ENCODE results near the gene GNG7.
A peak's percentile ranks its signal among the peaks of the same experiment; 100 is the strongest.
"Not testable (repeated sequence)": the region's sequence is repeated elsewhere in the genome, so short reads cannot be mapped to it uniquely, and the experiment has no call there.

The GNG7 gene

DNA sequence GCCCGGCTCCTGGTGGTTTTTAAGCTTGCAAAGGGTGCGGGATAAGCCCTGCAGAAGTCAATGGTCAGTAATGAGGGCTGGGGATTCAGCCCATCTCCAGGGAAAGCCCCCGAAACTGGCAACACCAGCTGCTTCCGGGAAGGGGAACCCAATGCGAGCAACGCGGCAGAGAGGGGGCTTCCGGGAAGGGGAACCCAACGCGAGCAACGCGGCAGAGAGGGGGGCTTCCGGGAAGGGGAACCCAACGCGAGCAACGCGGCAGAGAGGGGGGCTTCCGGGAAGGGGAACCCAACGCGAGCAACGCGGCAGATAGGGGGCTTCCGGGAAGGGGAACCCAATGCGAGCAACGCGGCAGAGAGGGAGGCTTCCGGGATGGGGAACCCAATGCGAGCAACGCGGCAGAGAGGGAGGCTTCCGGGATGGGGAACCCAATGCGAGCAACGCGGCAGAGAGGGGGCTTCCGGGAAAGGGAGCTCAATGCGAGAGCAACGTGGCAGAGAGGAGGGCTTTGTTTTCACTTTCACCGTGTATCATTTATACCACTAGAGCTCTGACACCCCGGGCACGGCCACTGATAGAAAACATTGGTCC, 80.0 kb downstream of the GNG7 start:
- DNase-seq (ENCODE audit: low read depth in 2 of 2): peak; percentile 31 to 34

DNA sequence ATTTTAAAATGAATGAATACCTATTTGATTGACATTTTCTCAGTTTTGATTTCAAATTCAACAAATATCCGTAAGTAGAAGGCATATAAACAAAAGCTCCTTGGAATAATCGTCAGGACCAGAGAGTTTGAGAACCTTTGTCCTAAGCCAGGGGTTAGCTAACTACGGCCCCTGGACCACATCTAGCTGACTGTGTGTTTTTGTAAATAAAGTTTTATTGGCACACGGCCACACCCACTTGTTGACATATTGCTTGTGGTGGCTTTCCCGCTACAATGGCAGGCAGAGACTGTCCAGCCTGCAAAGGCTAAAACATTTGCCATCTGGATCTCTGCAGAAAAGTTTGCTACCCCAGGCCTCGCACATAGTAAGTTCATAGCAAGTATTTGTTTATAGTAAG, 83.4 kb downstream of the GNG7 start:
- no peak for DNase-seq (ENCODE audit: low read depth in 2 of 2)

- peak; percentile 64 to 72 for DNase-seq (ENCODE audit: low read depth in 2 of 2)
These were observed 83.9 kb downstream of the GNG7 start for GRCh38 chr19:2618611-2619010.

DNA sequence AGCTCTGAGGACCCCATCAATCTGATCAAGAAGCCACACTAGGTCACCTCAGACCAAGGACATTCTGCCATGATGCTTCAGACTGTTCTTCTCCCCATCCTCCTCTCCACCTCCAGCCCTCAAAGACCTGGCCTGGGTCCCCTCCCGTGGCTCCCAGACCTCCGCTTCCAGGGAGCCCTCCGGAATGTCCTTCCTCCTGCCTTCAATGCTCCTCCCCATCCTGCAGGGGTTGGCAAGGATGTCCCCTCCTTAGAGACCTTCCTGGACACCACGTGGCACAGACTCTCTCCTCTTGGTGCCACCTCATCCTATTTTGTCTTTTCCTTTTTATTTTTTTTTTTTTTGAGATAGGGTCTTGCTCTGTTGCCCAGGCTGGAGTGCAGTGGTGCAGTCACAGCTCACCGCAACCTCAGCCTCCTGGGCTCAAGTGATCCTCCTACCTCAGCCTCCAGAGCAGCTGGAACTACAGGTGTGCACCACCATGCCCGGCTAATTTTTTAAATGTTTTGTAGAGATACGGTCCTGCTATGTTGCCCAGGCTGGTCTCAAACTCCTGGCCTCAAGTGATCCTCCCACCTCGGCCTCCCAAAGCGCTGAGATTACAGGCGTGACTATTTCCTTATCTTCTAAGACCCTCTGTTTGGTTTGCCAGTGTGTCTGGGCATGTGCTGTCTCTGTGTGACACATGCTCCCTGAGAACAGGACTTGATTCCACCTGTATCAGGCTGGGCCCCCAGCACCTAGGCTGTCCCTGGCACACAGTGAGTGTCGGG, 84.9 kb downstream of the GNG7 start:
- no peak for DNase-seq (ENCODE audit: low read depth in 2 of 2)

DNA sequence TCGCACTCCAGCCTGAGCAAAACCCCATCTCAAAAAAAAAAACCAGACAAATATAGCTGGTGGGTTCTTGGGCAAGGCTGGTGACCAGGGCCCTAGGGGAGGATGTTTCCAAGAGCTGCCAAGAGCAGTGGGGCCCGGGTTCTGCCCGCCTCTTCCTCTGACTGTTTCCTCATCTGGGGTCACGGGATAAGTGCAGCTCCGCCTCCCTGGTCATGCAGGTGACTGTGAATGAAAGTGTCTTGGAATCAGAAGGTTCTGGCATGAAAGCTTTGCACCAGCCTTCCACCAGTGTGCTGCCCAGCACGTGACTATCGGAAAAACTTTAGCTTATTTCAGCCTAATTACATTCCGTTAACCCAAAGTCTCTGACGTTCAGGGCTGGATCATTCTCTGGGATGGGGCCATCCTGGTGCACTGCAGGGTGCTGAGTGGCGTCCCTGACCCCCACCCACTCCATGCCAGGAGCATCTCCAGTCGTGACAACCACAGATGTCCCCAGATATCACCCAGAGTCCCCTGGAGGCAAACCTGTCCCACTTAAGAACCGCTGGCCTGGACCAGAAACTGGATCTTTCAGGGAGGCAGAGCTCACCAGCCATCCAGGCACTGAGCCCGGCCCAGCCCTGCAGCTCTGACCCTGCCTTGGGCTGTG, 85.6 kb downstream of the GNG7 start:
- no peak for DNase-seq (ENCODE audit: low read depth in 2 of 2)

- DNase-seq (ENCODE audit: low read depth in 2 of 2): no peak
These were observed 86.7 kb downstream of the GNG7 start for GRCh38 chr19:2615782-2616181.

DNA sequence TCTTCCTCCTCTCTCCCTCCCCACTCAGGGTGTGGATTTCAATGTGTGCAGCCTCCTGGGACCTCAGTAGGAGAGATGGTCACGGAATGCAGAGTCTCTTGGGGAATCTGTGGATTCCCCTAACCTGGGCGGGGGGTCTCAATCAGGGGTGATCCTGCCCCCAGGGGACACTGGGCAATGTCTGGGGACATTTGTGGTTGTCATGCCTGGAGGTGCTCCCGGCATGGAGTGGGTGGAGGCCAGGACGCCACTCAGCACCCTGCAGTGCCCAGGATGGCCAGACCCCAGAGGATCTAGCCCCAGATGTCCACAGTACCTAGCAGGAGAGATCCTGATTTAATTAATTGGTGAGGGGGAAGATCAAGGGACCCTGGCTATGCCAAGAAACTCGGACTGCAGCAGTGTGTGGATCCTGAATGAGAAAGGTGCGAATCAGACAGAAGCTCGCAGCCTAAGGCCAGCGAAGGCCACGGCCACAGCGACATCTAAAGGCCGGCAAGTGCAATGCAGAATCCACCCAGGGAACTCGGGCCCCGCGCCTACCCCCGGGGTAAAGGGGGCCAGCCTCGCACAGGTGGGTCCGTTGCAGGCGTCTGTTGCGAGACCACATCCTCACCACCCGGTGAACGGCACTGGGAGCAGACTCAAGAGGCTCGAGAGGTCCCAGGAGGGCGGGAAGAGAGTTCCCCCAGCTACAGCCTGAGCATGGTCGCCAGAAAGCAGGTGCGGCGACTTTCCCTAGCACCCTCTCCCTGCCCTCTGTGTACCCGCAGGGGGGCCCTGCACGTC, 88.8 kb downstream of the GNG7 start:
- no peak for DNase-seq (ENCODE audit: low read depth in 2 of 2)

DNA sequence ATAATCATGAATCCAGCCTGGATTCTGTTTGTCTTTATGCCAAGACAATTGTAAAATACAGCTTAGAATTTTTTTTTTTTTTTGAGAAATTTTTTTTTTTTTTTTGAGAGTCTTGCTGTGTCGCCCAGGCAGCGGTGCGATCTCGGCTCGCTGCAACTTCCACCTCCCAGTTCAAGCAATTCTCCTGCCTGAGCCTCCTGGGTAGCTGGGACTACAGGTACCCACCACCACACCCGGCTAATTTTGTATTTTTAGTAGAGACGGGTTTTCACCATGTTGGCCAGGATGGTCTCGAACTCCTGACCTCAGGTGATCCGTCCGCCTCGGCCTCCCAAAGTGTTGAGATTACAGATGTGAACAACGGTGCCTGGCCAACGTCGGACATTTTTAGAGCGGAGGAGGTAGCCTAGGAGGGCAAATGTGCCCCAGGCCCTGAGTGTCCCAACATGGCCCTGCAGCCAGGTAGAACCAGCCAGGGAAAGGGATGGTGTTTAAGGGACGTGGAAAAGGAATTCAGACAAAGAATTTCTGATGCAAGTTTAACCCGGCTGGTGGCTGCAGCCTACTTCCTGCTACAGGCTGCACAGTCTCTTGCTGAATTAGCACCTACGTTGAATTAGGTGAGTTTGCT, 89.8 kb downstream of the GNG7 start:
- DNase-seq (ENCODE audit: low read depth in 2 of 2): no peak

DNA sequence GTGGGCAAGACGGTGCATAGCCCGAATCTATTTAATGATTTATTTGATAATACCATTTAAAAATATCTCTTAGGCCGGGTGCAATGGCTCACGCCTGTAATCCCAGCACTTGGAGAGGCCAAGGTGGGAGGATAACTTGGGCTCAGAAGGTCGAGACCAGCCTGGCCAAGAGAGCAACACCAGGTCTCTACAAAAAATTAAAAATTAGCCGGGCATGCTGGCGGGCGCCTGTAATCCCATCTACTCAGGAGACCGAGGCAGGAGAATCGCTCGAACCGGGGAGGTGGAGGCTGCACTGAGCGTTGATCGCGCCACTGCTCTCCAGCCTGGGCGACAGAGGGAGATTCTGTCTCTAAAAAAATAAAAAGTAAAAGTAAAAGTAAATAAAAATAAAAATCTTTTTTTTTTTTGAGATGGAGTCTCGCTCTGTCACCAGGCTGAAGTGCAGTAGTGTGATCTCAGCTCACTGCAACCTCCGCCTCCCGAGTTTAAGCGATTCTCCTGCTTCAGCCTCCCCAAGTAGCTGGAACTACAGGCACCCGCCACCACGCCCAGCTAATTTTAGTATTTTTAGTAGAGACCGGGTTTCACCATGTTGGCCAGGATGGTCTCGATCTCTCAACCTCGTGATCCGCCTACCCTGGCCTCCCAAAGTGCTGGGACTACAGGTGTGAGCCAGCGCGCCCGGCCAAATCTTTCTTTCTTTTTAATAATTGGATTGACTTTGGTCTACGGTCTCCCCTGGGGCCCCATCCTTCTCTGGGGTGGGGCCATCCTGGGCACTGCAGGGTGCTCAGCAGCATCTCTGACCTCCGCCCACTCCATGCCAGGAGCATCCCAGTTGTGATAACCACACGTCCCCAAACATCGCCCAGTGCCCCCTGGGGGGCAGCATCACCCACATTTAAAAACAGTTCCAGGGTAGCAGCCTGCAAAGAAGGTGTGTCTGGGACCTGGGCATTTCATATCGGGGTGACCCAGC, 90.7 kb downstream of the GNG7 start:
- no peak for DNase-seq (ENCODE audit: low read depth in 2 of 2)

- peak; percentile 73 to 84 for DNase-seq (ENCODE audit: low read depth in 2 of 2)
These were observed 91.6 kb downstream of the GNG7 start for GRCh38 chr19:2610637-2611482.

- DNase-seq (ENCODE audit: low read depth in 2 of 2): no peak
These were observed 92.9 kb downstream of the GNG7 start for GRCh38 chr19:2609389-2610116.

DNA sequence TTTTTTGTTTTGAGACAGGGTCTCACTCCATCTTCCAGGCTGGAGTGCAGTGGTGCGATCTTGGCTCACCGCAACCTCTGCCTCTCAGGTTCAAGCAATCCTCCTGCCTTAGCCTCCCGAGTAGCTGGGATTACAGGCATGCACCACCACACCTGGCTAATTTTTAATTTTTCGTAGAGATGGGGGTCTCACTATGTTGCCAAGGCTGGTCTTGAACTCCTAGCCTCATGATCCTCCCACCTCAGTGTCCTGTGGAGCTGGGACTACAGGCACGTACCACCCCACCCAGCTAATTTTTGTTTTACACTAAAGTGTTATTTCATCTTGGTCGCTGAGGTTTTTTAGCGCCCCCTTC, 93.5 kb downstream of the GNG7 start:
- DNase-seq (ENCODE audit: low read depth in 2 of 2): not testable (repeated sequence)

GRCh38 chr19:2608602-2608922, 93.9 kb downstream of the GNG7 start:
- DNase-seq (ENCODE audit: low read depth in 2 of 2): no peak

- DNase-seq (ENCODE audit: low read depth in 2 of 2): peak; percentile 87 to 92
These were observed 94.5 kb downstream of the GNG7 start for GRCh38 chr19:2607712-2608601.

GRCh38 chr19:2606774-2607173, 95.7 kb downstream of the GNG7 start:
- not testable (repeated sequence) for DNase-seq (ENCODE audit: low read depth in 2 of 2)

- DNase-seq (ENCODE audit: low read depth in 2 of 2): not testable (repeated sequence)
These were observed 96.6 kb downstream of the GNG7 start for GRCh38 chr19:2605889-2606288.

DNA sequence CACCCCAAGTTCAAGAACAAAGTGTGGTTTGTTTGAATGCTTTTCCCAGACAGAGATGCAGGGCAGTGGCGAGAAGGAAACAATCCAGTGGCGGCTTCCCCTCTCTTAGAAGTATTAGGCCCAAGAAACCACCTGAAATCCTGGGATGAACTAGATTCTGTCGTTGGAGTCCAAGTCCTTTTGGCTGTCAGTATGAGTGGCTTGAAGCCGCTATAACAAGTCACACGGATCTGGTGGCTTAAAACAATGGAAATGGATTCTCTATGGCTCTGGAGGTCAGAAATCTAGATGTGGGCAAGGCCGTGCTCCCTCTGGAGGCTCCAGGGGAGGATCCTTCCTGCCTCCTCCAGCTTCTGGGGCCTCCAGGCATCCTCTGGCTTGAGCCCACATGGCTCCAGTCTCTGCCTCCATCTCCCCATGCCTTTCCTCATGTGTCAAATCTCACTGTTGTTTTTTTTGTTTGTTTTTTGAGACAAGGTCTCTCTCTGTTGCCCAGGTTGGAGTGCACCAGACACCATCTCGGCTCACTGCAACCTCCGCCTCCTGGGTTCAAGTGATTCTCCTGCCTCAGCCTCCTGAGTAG, 97.7 kb downstream of the GNG7 start:
- DNase-seq (ENCODE audit: low read depth in 2 of 2): no peak

DNA sequence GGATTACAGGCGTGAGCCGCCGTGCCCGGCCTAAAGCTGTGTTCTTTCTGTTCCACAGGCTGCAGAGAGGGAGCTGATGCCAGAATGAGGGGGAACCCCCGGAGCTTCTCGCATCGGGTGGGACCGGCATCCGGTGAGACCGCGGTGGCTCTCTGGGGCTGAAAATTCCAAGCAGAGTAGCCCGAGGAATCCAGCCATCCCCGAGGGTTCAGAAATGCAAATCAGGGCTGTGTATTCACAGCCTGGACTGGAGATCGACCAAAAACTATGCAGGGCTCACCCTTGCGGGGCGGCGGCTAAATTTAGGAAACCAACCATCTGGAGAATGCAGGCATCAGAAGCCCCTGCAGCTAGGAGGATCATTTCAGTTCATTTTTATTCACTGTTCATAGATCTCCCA, 99.2 kb downstream of the GNG7 start:
- no peak for DNase-seq (ENCODE audit: low read depth in 2 of 2)
